Measurements from ENCODE around the gene FBN3.
"Not testable (repeated sequence)": the region's sequence is repeated elsewhere in the genome, so short reads cannot be mapped to it uniquely, and the experiment has no call there.

FBN3 gene

GRCh38 chr19:8115805-8116396 lies 33.5 kb downstream of the FBN3 start:
- DNase-seq = no peak

- no peak for DNase-seq
These were observed 36.4 kb downstream of the FBN3 start for GRCh38 chr19:8113017-8113416.

- DNase-seq = no peak
These were observed 38.0 kb downstream of the FBN3 start for GRCh38 chr19:8111376-8111775.

- DNase-seq = no peak
These were observed 38.5 kb downstream of the FBN3 start for GRCh38 chr19:8110931-8111330.

DNA sequence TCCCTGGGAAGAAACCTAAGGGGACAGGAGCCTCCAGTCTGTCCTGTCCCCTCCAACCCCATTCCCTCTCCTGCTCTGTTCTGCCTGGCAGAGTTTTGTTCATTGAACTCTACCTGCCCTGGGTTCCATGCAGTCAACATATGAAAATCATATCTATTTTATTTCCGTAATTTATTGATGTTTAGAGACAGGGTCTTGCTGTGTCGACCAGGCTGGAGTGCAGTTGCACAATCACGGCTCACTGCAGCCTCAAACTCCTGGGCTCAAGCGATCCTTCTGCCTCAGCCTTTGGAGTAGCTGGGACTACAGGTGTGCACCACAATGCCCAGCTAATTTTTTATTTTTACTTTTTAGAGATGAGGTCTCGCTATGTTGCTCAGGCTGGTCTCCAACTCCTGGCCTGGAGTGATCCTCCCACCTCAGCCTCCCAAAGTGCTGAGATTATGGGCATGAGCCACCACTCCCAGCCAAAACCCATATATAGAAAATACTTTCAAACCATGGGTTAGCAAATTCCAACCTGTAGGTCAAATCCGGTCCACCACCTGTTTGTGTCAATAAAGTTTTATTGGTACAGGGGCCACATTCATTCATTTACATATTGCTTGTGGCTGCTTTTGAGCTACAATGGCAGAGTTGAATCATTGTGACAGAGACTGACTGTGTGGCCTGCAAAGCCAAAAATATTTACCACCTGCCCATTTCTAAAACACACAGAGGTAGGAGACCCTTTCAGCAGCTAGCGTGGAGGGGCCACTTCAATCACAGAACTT lies 39.3 kb downstream of the FBN3 start:
- DNase-seq = no peak

GRCh38 chr19:8109455-8109854 lies 39.9 kb downstream of the FBN3 start:
- DNase-seq = no peak

DNA sequence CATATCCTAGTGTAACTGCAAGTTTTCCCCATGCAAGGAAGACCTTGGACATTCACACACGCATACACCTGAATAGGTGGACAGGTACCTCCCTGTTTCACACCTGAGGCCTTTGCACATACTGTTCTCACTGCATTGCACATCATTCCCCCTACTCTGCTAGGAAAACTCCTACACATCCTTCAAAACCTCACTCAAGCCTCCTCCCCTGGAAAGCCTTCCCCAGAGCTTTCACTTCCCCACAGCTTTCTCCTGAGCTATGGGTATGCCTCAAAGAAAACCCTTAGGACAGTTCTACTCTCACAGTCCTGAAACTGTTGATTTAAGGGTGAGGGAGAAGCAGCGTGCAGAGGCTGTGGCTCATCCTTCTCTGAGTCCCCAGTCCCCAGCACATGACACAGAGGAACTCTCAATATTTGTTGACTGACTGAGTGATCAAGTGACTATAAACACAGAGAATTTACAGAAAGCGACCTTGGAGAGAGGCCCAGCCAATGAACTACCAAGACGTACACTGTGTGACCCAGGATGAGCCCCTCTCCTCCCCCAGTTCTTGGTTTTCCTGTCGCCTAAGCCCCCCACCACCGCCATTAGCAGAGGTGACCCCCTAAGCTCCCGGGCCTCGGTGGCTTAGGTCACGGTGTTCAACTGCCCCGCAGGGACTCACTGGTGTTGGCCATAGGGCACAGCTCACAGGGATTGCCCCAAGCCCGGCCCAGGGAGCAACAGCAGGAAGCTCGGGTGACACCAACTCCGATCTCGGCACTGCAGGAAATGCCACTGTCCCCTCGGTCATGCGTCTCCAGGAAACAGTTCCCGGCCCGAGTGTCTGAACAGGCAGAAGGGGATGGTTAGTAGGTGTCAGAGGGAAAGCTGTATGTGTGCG lies 40.6 kb downstream of the FBN3 start:
- DNase-seq = no peak

DNA sequence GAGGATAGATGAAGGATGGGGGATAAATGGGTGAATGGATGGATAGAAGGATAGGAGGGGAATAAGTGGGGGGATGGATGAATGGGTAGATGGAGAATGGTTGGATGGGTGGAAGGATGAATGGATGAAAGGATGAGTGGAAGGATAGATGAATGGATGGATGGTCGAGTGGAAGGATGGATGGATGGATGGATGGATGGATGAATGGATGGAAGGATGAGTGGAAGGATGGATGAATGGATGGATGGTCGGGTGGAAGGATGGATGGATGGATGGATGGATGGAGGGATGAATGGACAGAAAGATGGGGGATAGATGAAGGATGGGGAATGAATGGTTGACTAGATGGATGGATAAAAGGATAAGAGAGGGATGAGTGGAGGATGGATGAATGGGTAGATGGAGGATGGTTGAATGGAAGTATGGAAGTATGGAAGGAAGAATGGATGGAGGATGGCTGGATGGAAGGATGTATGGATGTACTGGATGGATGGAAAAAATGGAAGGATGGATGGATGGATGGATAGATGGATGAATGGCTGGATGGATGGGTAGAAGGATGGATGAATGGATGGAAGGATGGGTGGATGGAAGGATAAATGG lies 42.0 kb downstream of the FBN3 start:
- DNase-seq = no peak

- DNase-seq = no peak
These were observed 43.9 kb downstream of the FBN3 start for GRCh38 chr19:8105471-8105870.

DNA sequence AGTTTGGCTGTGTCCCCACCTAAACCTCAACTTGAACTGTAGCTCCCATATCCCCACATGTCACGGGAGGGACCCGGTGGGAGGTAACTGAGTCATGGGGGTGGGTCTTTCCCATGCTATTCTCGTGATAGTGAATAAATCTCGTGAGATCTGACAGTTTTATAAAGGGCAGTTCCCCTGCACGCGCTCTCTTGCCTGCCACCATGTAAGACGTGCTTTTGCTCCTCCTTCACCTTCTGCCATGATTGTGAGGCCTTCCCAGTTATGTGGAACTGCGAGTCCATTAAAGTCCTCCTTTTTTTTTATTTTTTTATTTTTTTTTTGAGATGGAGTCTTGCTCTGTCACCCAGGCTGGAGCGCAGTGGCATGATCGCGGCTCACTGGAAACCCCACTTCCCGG lies 47.5 kb downstream of the FBN3 start:
- DNase-seq = not testable (repeated sequence)

- DNase-seq = no peak
These were observed 48.1 kb downstream of the FBN3 start for GRCh38 chr19:8101311-8101710.

- DNase-seq = no peak
These were observed 51.5 kb downstream of the FBN3 start for GRCh38 chr19:8097681-8098567.

DNA sequence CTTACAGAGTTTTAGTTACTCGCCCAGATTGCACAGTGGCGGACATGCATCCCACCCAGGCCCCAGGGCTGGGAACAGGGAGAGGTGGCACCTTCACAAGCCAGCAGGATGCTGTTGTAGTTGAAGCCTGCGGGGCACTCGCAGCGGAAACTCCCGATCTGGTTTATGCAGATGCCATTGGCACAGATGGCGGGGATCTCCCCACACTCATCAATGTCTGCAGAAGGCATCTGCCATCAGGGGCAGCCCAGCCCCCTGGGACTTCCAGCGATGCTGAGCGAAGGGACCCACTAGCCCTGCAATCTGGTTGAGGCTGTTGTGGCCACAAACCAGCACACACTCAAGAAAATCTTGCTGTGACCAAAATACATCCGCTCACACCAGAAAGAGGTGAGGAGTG lies 52.2 kb downstream of the FBN3 start:
- DNase-seq = no peak

DNA sequence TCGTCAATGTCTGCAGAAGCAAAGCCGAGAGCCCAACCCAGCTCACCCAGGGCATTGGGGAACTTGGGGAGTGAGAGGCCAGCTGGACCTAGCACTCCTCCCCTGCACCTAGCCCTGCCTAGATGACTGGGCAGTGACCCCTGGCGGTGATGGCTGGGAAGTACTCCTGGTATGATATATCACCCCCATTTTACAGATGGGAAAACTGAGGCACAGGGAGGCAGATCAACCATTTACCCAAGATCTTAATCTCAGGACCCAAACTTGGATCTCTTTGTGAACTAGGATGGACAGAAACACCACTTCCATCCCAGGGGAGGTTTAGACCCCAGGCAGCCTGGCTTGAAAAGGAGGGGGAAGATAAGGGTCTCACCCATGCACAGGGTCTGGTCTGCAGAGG lies 53.3 kb downstream of the FBN3 start:
- no peak for DNase-seq

DNA sequence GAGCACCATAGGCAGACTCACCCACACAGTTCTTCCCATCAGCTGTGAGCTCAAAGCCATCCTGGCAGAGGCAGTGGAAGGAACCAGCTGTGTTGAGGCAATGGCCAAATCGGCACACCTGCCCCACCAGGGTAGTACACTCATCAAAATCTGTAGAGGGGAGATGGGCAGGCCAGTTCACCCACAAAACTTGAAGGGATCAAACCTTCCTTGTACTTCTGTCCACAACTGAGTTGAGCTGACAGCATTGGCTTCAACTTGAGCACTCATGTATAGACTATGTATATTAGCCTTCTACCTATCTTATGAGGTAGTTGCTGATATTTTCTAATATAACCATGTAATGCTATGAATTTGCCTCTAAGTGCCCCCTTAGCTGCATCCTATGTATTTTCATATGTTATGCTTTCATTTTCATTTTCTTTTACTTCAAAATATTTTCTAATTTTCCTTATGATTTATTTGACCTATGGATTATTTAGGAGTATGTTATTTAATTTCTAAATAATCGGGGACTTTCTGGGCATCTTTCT lies 54.0 kb downstream of the FBN3 start:
- DNase-seq = no peak

- DNase-seq = no peak
These were observed 55.1 kb downstream of the FBN3 start for GRCh38 chr19:8094336-8094735.

- no peak for DNase-seq
These were observed 55.7 kb downstream of the FBN3 start for GRCh38 chr19:8093740-8094139.

- no peak for DNase-seq
These were observed 58.4 kb downstream of the FBN3 start for GRCh38 chr19:8090950-8091349.

DNA sequence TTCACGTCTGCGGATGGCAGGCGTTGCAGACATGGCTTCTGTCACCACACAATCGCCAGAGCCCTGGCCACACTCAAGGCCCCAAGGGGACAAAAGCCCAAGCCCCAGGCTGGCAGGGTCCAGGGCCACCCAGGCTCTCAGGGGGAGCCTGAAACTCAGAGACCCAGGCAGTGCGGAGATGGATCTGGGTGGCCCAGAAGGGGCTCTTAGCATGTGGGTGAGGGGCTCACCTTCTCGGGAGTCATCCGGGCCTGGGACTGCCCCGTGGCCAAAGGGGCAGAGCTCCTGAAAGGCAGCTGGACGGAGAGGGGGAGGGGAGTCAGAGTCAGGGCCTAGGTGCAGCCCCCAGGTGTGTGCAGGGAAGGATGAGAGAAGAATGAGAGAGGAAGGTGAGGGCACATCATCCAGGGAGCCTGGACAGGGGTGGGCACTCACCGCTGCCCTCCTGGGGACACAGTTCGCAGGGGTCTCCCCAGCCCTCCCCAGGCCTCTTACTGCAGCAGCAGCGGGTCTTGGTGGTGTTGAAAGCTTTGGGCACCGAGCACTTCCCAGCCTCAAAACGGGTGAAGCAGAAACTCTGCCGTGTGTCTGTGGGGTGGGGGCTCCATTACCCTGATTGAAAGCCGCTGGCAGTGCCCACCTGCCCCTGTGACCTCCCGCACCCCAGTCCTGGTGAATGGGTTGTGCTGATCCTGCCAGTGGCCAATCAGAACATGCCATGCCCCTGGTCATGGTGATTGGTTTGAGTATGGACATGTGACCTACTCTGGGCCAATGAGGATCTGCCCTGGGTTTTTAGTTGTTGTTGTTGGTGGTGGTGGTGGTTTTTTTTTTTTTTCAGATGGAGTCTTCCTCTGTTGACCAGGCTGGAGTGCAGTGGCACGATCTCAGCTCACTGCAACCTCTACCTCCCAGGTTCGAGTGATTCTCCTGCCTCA lies 59.5 kb downstream of the FBN3 start:
- DNase-seq = no peak

DNA sequence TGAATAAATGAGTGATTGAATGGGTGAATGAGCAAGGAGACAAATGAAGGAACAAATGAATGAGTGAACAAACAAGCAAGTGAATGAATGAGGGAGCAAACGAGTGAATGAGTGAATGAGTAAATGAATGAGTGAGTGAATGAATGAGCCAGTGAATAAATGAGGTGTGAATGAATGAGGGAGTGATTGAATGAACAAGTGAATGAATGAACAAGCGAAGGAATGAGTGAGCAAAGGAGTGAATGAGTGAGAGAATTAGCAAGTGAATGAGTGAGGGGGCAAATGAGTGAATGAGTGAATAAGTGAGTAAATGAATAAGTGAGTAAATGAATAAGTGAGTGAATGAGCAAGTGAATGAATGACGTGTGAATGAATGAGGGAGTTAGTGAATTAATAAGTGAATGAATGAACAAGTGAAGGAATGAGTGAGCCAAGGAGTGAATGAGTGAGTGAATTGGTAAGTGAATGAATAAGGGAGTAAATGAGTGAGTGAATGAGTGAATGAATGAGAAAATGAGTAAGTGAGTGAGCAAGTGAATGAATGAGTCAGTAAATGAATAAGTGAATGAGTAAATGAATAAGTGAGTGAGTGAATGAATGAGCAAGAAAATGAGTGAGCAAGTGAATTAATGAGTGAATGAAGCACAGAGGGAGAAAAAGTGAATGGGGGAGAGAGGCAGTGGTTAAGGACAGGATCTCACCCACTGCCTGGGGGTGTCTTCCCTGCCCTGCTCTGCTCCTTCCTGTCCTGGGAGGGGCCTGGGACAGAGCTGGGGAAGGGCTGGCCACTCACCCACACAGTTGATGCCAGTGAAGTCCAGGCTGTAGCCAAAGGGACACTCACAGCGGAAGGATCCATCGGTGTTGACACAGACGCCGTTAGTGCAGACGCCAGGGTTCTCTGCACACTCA lies 60.4 kb downstream of the FBN3 start:
- no peak for DNase-seq
